GM19452 (cell line): ENCODE measurements around the gene CNIH4.
"Not testable (repeated sequence)": the region's sequence is repeated elsewhere in the genome, so short reads cannot be mapped to it uniquely, and the experiment has no call there.

Experiments
- ATAC-seq: cut with Tn5 transposase; IDR thresholded peaks from one replicate; pipeline ENCODE4 v1.9.1; 2021; ENCODE audit not compliant: unreplicated experiment

Gene CNIH4

GRCh38 chr1:224356685-224357625 lies at the start of gene CNIH4:
TSS of gene CNIH4 (plus strand) at chr1:224356879. CDS start at chr1:224356925, 46 bp downstream.
- peak; percentile 98 for ATAC-seq

DNA sequence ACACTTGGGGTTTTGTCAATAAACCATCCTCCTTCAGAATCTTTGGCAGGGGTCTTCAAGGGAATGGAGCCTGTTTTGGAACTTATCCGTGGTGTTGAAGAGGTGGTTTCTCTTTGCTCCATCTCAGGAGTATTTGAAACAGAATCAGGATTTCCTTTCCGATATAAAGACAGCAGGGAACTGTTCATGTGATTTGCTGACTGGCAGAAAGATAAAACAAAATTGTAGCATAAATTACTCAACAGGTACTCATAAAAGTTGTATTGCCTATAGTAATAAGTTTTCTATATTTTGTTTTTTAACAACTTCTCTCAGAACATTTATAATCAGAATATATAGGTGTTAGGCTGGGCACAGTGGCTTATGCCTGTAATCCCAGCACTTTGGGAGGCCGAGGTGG lies 48.6 kb upstream of the CNIH4 start:
- ATAC-seq = no peak

GRCh38 chr1:224311503-224311902 lies 45.2 kb upstream of the CNIH4 start:
- ATAC-seq = not testable (repeated sequence)

GRCh38 chr1:224312025-224312424 lies 44.7 kb upstream of the CNIH4 start:
- ATAC-seq = no peak

DNA sequence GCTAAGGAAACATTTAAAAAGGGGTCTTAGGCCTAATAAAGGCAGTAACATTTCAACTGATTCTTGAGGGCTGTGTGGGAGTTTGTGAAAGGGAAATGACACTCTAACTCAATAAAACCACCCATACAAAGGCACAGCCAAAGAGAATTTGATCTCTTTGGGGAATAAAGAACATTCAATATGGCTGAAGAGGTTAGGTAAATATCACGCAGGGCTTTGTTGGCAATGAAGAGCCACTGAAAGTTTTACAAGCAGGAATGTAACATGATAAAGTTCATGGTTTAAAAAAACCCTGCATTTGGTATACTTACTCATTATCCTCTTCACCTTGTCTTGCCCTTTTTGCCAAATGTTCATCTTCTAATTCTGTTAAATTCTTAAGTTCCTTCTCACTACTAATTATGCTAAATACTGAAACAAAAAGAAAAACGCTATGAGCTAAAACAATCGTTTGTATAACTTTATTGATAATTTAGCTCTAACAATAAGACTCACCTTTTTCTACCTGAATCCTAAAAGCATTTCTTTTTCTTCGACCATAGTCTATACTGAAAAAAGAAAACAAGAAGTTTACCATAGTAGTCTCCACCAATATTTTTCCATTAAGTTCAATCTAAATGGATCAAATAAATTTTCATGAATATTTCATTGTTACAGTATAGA lies 39.2 kb upstream of the CNIH4 start:
- ATAC-seq = no peak

DNA sequence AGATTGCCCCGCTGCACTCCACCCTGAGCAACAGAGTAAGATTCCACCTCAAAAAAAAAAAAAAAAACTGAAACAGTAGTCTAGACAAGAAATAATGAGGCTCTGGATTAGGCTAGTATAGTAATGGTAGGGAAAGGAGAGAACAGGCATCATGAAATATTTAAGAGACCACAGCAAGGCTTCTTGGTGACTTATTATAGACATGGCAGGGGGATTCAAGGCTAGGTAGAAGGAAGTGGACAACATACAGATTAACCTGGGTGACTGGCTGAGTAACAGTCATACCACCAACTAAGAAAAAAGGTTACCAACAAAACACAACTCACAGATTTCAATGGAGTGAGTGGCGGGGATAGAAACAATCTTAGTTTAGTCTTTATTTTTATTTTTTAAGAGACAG lies 35.0 kb upstream of the CNIH4 start:
- no peak for ATAC-seq

DNA sequence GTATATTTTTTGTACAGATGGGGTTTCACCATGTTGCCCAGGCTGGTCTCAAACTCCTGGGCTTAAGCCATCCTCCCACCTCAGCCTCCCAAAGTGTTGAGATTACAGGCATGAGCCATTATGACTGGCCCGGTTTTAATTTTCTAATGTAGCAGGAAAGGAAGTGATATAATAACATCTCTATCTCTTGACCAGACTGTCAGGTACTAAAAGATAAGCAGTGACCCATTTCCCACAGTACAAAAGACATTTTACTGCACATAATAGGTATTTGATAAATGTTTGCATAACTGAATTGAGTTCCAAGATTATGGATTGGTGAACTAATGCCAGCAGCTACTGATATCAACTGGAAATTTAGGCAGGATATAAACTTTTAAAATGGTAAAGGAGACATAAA lies 30.7 kb upstream of the CNIH4 start:
- no peak for ATAC-seq

DNA sequence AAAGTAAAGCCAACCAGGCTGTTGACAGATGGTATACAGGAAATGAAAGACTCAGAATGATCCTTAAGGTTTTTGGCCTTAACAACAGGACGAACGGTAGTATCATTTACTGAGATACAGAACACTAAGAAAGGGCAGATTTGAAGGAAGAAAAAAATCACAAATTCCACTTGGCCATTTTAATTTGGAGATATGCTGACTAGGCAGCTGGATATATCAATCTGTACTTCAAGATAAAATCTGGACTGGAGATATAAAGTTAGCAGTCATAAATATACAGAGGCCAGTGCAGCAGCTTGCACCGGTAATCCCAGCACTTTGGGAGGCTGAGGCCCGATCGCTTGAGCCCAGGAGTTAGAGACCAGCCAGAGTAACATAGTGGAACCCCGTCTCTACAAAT lies 28.0 kb upstream of the CNIH4 start:
- no peak for ATAC-seq

GRCh38 chr1:224329484-224329841 lies 27.2 kb upstream of the CNIH4 start:
- ATAC-seq = no peak

DNA sequence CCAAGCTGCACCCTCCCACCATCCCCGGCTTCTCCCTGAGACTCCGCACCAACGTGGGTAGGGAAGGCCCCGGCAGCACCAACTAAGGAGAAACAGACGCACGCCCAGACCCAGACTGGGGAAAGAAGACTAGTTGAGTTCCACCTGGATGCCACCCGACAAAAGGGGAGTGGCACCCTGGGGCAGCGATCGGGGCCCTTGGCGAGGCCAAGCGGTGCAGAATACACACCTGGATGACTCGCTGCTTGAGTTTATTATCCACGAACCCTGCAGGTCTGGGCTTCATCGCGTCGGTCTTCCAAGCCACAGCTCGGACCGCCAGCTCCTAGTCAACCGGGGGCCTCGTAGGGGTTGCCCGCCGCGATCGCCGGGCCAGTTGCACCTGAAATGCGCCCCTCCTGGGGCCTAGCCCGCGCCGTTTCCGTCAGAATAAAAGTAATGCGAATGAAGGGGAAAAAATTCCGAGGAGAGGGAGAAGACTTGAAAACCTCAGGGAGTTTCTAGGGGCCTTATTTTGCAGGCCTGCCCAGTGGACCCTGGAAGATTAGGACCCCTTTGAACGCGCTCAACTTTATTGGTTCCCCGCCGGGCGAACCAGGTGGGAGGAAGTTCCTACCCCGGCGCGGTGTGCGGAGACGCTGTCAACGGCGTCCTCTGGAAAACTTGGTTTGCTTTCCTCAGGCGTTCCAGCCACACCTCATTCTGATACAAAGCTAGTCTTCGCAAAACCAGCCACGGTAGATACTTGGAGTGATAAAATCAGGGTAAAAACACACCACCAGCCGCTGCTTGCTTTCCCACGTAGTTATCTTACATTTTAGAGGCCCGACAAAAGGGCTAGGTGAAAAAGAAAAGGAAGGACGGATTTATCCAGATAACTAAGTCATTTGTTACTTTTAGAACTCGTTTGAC lies 26.6 kb upstream of the CNIH4 start, which contains the start of gene NVL:
Gene NVL (minus strand): TSS at position 331 of the 912 bp plus-strand sequence. CDS start 45 bp downstream, at position 286.
- ATAC-seq = peak; percentile 85

DNA sequence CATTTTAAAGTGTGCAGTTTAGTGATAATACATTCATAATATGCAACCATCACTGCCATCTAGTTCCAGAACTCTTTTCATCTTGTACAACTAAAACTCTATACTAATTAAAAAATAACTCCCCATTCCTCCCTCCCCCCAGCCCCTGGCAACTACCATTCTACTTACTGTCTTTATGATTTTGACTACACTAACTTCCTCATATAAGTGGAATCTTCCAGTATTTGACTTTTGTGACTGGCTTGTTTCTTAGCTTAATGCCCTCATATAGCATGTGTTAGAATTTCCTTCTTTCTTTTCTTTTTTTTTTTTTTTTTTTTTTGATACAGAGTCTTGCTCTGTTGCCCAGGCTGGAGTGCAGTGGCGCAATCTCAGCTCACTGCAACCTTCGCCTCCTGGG lies 25.4 kb upstream of the CNIH4 start:
- no peak for ATAC-seq

DNA sequence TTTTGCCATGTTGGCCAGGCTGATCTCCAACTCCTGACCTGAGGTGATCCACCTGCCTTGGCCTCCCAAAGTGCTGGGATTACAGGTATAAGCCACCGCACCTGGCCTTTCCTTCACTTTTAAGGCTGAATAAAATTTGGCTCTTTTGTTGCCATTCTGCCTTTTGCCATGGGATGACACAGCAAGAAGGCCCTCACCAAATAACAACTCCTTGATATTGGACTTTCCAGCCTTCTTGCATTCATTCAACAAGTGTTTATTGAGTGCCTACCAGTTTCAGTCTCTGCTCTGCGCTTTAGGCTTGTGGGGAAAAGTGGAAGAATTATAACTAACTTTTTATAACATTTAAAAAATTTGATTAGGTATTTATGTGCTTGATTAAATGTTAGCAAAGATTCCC lies 24.9 kb upstream of the CNIH4 start:
- ATAC-seq = no peak

- ATAC-seq = peak; percentile 41
These were observed 23.3 kb upstream of the CNIH4 start for GRCh38 chr1:224333309-224333926.

- ATAC-seq = no peak
These were observed 22.5 kb upstream of the CNIH4 start for GRCh38 chr1:224333939-224334786.

DNA sequence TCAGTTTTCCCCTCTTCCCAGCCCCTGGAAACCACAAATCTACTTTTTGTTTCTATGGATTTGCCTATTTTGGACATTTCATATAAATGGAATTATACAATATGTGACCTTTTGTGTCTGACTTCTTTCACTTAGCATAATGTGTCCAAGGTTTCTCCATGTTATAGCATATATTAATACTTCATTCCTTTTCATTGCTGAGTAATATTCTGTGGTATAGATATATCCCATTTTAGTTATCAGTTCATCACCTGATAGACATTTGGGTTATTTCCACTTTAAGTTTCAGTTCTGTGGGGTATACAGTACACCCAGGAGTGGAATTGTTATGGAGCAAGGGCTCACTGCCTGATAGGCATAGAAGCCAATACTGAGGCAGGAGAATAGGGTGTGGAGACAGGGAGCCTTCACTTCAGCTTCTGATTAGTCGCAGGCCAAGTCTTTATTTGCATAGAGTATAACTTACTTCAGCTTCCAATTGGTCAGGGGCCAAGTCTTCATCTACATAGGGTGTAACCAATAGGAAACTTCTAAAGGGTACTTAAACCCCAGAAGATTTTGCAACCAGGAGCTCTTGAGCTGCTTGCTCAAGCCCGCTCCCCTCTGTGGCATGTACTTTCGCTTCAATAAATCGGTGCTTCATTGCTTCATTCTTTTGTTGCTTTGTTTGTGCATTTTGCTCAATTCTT lies 18.4 kb upstream of the CNIH4 start:
- no peak for ATAC-seq

DNA sequence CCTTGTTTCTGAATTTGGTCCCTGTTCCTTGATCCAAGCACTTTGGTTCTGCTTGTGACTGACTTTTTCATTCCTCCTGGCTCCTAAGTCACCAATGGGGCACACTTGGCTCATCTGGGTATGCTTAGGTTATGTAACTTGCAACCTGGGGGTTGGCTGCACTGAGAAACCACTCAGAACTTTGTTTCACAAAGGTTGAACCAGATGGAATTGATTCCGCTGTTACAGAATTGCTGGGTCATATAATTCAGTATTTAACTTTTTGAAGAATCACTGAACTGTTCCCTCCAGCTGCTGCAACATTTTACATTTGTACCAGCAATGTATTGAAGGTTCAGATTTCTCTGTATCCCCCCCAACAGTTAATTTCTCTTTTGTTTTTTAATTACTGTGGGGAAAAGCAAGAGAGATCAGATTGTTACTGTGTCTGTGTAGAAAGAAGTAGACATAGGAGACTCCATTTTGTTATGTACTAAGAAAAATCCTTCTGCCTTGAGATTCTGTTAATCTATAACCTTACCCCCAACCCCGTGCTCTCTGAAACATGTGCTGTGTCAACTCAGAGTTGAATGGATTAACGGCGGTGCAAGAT lies 17.1 kb upstream of the CNIH4 start:
- ATAC-seq = no peak

- ATAC-seq = peak; percentile 65
These were observed 16.0 kb upstream of the CNIH4 start for GRCh38 chr1:224340453-224341384.

DNA sequence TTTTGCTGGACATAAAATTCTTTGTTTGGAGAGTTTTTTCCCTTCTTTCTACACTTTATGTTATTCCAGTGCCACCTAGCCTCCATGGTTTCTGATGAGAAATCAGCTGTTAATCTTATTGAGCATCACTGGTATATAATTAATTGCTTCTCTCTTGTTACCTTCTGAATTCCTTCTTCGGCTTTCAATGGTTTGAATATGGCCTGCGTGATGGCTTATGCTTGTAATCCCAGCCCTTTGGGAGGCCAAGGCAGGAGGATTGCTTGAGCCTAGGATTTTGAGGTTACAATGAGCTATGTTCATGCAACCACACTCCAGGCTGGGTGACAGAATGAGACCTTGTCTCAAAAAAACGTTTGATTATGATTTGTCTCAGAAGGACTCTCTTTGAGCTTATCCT lies 13.0 kb upstream of the CNIH4 start:
- ATAC-seq = no peak
